GM21786 (cell line): Measurements from ENCODE around the gene CPXM2.

Experiments
- ATAC-seq: cut with Tn5 transposase; IDR thresholded peaks from one replicate; pipeline ENCODE4 v1.9.1; 2021; ENCODE audit not compliant: unreplicated experiment

Gene CPXM2

DNA sequence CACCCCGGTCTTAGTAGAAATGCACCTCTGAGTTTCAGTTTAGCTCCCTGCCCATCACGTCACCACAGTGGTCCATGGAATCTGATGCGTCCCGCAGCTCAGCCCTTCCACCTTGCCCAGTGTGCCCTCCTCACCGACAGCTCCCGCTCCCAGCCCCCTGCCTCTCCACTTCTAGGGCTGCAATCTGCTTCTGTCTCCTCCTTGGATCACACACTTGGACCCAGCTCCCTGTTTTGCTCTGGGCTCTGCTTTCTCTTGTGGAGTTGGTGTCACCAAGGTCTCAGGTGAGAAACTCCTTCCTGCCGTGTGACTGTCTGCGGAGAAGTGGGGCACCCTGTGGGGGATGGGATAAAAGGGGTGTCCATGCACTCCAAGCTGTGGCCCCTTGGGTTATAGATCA, 187.5 kb downstream of the CPXM2 start:
- no peak for ATAC-seq

DNA sequence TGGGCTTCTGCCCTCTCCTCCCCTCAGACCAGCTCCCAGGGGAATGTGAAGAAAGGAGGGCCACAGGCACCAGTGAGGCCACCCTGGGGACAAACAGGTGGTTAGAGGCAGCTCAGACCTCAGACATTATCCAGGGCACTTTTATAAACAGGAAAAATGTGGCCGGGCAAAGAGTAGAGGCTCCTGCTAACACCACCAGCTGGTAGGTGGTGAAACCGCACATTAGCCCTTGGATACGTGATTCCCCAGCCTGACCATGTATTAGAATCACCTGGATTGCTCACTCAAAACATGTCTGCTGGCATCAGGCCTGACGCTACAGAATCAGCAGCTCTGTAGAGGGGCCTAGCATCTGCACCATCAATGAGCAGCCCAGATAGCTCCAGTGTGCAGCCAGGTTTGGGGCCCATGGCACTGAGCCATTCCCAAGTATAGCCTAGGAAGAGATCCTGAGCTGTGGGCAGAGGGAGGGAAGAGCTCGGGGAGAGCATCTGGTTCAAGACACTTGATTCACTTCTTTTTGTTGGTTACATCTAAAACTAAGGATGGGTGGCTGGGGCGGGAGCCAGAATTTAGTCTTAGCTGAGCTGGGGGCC, 188.3 kb downstream of the CPXM2 start:
- no peak for ATAC-seq
